CD4-positive, alpha-beta T cell treated with Interleukin-6 for 4 hours (primary cell): ENCODE data around the gene RAMP1.

Experiments
- DNase-seq: peaks from one replicate; pipeline ENCODE4 v3.0.0-alpha.2; 2020; ENCODE audit warnings: mixed read lengths

The RAMP1 gene

GRCh38 chr2:237877576-237878307 lies 18.3 kb downstream of the RAMP1 start:
- no peak for DNase-seq

GRCh38 chr2:237878321-237879057 lies 19.1 kb downstream of the RAMP1 start:
- no peak for DNase-seq

DNA sequence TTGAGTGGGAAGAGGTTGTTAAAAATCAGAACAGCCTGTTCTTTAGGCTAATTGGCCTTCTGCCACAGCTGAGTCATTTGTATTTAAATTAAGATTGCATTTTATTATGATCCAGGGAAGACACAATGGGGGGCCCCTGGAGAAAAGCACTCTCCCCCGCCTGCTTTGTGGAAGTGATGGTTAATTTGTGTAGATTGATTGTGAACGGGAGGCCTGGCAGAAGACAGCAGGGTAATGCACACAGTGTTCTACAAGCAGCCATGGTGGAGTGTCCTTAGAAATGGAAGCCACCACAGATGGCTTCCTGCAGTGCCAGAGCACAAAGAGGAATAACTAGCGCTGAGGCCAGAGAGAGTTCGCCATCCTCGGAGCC lies 19.6 kb downstream of the RAMP1 start:
- no peak for DNase-seq

DNA sequence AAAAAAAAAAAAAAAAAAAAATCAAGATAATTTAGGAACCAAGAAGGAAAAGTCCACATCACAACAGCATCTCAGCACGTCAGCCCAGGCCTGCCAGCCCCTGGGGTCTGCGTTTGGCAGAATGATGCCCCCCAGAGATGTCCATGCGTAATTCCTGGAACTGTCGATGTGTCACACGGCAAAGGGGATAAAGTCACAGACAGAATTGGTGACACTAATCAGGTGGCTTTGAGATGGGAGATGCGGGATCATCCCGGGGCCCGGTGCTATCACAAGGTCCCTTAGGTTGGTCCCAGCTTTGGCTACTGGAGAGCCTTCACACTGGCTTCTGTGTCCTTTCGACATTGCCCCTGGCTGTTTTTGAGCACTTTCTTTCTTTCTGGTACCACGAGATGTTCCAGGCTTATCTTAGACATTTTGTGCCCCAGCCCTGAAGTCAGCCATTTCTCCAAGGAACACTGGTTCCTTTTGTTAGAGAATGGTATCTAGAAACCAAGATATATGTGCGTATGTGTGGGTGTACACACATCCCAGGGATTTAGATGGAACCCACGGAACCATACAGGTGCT lies 20.7 kb downstream of the RAMP1 start:
- no peak for DNase-seq

GRCh38 chr2:237882510-237883481 lies 23.4 kb downstream of the RAMP1 start:
- no peak for DNase-seq

DNA sequence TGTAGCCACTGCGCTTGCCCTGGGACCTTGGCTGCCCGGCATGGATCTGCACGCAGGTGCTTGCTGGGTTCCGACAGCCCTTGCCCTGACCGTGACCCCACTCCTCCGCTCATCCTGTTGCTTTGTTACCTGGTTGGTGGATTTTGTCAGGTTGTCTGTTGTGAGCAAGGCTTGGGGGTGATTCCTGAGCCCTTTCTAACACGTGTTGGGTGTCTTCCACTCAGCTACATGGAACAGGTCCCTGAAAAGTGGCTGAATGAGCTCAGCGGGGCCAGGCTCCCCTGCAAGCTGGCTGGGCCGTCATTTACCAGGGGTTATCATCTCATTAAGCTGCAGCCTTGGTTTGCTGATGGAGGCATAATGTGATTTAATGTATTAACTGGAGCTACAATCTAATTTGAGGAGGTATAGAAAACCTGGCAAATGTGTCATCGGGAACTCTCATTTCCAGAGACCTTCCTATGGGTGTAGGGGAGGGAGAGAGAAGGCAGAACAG lies 24.6 kb downstream of the RAMP1 start:
- no peak for DNase-seq

- DNase-seq, result no peak
Measured at GRCh38 chr2:237884681-237885080, 25.3 kb downstream of the RAMP1 start.

DNA sequence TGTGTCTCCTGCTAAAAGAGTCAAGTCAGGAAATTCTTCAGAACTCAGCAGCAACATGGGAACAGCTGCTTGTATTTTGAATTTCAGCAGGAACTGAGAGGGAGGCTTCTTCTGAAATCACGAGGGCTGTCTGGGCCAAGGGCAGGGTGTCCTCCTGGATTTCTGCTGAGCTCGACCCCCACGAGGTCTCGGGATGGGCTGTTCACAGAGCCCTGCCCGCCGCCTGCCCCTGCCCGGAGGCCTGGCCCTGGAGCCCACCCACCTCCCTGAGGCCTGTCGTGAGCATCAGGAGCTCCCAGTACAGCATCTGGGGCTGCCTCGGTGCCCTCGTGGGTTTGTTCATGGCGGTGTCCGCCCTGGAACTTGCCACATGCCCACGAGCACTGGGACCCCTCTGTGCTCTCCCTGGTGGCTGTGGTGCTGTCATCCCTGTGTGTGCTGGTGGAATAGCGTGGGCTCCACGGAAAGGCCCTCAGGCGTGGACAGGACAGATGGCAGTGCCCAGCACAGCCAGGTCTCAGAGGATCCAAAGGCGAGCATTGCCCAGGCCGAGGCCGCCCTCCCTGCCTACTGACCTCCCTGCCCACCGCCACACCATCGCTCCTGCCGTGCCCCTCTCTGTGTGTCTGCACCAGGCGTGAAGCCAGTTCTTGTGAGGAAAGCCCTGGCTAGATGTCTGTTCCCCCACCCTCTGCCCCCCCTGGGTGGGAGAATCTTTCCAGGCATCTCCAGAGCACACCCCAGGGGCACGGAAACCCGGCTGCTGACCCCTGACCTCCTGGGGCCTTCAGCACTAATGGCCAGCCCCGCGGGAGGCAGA lies 25.9 kb downstream of the RAMP1 start:
- no peak for DNase-seq

DNA sequence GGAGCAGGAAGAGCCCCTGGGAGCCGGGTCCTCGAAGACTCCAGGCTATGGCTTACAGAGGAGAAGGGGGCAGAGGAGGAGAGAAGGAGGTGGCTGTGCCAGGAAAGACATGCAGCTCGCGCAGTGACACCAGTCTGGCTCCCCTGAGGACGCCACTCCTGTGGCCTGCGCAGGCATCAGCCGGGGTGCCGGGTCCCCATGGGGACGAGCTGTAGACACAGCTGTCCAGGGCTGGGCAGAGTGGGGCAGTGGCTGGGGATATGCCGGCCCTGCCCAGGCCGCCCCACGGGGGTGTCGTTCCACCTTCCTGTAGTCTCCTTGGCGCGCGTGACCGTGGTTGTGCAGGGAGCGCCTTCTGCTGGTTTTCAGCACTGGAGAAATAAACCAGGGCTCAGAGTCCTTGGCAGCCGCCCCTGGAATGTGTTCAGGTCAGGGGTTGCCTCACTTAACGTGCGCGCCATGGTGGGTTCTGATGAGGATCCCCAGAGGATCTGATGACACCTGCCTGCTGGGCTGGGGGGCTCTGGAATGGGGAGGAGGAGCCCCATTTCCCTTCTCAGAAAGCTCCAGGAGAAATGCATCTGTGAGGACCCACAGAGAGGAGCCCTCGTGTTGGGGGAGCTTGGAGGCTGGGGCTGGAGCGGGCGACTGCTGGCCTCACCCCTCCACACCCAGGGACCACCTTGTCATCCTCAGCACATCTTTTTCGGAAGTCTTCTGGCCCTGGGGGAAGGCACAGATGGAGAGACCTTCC lies 26.7 kb downstream of the RAMP1 start:
- no peak for DNase-seq

GRCh38 chr2:237886685-237887481 lies 27.5 kb downstream of the RAMP1 start:
- DNase-seq, result no peak

- DNase-seq, result no peak
Measured at GRCh38 chr2:237888389-237888788, 29.0 kb downstream of the RAMP1 start.

GRCh38 chr2:237889016-237889415 lies 29.6 kb downstream of the RAMP1 start:
- no peak for DNase-seq

GRCh38 chr2:237889811-237890210 lies 30.4 kb downstream of the RAMP1 start:
- DNase-seq, result no peak

GRCh38 chr2:237892478-237892877 lies 33.1 kb downstream of the RAMP1 start:
- no peak for DNase-seq

- no peak for DNase-seq
Measured at GRCh38 chr2:237892984-237893595, 33.7 kb downstream of the RAMP1 start.

DNA sequence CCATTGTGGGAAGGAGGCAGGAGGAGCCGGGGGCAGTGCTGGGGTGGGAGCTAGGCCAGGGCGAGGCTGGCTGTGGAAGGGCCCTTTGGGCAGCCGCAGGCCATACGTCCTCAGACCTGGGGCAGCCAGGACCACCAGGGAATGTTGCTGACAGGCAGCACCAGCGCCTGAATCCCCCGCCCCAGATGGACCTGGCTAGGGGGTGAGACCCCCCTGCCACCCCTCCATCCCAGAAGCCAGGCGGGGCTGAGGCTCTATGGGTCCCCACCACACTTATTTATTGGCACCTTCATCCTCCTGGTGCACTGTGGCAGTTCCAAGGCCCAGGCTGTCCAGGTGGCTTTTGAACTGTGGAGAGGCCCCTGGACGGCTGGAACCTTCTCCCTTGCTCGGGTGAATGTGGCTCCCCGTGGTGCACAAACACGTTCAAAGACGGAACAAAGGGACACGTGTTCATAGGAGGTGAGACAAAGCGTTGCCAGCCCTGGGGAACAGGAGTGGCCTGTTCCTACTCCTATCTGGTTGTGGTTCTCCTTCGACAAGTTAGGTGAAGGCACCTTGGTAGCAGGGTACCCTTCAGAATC lies 35.1 kb downstream of the RAMP1 start:
- DNase-seq, result no peak

GRCh38 chr2:237894986-237895543 lies 35.6 kb downstream of the RAMP1 start:
- no peak for DNase-seq

DNA sequence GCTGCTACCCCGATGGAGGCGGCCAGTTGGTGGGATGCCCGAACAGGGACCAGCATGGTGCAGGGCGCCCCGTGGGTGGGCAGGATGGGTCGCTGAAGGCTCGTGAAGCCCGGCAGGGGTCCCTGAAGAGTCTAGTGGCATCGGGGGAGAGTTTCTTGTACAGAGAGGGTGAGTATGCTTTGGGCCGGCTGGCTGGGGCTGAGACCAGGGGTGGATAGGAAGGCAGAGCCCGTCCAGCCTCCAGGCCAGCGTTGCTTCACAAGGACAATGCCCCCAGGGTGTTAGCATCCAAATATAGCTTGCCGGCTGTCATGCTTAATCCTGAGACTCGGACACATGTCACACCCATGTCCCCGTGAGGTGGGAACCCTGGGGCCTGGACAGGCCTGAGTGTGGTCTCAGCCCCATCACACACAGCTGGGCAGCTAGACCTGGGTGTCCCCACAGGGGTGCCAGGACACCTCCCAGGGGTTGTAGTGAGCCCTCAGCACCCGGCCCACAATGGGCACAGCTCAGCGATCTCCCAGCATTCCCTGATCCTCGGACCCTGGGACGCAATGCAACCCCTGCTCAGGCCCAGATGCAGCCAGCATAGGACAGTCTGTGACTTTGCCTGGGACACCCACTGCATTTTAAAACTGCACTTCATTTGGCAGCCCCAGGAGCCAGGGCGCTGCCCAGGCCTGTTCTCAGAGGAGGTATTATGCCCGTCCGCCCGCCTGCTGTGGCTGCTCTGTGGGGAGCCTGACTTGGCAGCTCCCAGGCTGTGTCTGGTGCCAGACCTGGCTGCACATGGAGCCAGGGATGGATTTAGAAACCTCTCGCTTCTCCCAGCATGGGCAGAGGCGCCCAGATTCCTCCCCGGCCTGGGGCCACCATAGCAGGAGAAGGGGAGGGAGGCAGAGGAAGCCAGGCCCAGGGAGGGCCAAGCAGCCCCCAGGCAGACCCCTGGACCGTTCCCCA lies 36.4 kb downstream of the RAMP1 start:
- DNase-seq, result no peak
